Measurements from ENCODE around the gene CTDSP2.
"Not testable (repeated sequence)": the region's sequence is repeated elsewhere in the genome, so short reads cannot be mapped to it uniquely, and the experiment has no call there.

CTDSP2 gene

DNA sequence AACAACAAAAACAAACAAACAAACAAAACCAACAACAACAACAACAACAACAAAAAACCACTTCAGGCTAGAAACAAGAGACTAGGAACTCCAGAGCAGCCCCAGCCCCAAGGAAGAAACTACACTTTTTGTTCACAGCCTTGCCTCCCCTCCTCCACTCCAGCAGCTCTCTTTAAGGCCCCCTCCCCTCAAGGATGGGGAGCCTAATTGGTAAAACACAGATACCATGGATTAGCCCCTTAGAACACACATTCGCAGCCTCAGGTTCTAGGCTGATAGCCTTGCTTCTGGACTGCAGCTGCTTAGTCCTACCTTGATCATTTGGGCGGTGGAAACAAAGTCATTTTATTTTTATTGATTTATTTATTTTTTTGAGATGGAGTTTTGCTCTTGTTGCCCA is 16.1 kb downstream of the CTDSP2 start:
- H3K36me3 ChIP-seq (ENCODE audit: insufficient read depth, low read length): peaks cover 47% of the 10 kb centered on the region
- H3K4me1 ChIP-seq (ENCODE audit: insufficient read depth, low read length): peaks cover 35% of the 10 kb centered on the region
- no peaks in the 10 kb centered on the region for H3K9me3 ChIP-seq (ENCODE audit: low read length)

DNA sequence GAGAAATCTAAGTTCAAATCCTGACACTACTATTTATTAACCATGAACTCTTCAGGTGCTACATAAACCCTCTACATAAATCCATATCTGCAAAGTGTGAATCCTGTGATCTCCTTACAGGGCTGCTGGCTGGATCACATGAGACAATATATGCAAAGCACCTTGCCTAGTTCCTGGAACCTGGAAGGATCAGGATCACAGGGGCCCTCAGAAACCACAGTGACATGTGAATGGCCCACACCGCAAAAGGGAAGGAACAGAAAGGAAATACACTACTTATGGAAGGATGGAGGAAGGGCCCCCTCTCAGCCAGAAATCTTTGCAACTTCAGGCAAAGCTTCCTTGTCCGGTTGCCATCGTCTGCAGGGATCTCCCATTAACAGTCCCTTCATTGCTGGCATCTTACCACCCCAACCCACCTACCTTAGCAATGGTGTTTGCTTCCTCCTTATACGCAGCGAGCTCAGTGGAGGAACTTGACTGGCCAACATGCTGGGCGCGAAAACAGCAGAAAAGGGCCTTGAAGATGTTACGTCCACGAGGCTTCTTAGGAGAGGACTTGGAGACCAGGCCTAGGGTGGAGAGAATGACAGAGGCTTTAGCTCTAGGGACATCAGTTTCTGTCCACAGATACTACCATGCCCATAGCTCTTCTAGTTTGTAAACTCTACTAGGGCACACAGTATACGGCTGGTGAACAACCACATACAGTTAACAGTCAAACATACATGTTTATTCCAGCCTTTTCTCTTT is 17.3 kb downstream of the CTDSP2 start:
- Histone ChIP-seq H2AFZ (ENCODE audit: low read depth, low read length) (no peak overlapping the region), H3K9me3 (ENCODE audit: low read length) (no peaks in the 10 kb centered on the region), H3K27me3 (ENCODE audit: insufficient read depth, low read length) (no peaks in the 10 kb centered on the region), H3K36me3 (ENCODE audit: insufficient read depth, low read length) (peaks cover 58% of the 10 kb centered on the region), H3K4me3 (ENCODE audit: low read length) (no peak overlapping the region), H3K4me1 (ENCODE audit: insufficient read depth, low read length) (peaks cover 28% of the 10 kb centered on the region)

More for the DNA sequence above, 16.1 kb downstream of the CTDSP2 start:
- Histone ChIP-seq H3K4me3 (ENCODE audit: low read length) (no peak overlapping the region), H3K27me3 (ENCODE audit: insufficient read depth, low read length) (no peaks in the 10 kb centered on the region), H2AFZ (ENCODE audit: low read depth, low read length) (no peak overlapping the region)

DNA sequence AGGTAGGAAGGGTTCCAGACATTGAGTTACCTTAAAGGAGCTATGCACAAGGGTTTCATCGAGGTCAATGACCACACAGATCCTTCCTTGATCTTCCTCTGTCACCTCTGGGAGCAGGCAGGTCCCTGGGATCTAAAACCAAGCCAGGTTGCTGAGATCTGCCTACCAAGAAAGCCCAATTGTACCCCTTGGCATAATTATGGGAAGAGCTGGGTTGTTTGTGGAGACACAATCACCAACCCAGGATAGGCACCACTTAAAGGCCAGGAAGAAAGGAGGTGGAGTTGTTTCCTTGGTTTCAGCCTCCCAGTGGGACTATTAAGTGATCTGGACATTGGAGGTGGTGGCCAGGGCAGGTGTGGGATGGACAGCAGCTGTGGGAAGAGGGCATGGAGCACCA is 19.6 kb downstream of the CTDSP2 start:
- Histone ChIP-seq H3K9me3 (ENCODE audit: low read length) (no peaks in the 10 kb centered on the region), H3K4me1 (ENCODE audit: insufficient read depth, low read length) (peaks cover 5% of the 10 kb centered on the region), H3K36me3 (ENCODE audit: insufficient read depth, low read length) (peaks cover 78% of the 10 kb centered on the region), H3K27me3 (ENCODE audit: insufficient read depth, low read length) (no peaks in the 10 kb centered on the region), H3K4me3 (ENCODE audit: low read length) (no peak overlapping the region), H2AFZ (ENCODE audit: low read depth, low read length) (no peak overlapping the region)

DNA sequence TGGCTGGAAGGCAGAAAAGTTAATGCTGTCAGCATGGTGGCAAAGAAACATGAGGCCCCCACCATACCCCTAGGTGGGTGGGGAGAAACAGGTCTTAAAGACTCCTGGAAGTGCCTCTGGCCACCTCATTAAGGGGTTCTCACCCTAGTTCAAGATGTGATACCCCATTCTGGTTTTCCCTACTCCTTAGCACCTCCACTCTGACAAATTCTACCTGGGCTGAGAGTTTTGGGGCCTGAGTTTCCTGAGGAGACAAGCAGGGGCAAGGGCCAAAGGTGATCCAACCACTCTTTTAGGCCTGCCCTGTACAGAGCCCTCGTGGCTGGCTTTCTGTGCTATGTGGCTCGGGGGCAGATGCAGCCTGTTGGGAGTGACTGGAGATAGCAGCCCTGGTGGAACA is 20.1 kb downstream of the CTDSP2 start:
- Histone ChIP-seq H2AFZ (ENCODE audit: low read depth, low read length) (no peak overlapping the region), H3K4me3 (ENCODE audit: low read length) (no peak overlapping the region), H3K27me3 (ENCODE audit: insufficient read depth, low read length) (no peaks in the 10 kb centered on the region), H3K4me1 (ENCODE audit: insufficient read depth, low read length) (no peaks in the 10 kb centered on the region), H3K36me3 (ENCODE audit: insufficient read depth, low read length) (peaks cover 84% of the 10 kb centered on the region), H3K9me3 (ENCODE audit: low read length) (no peaks in the 10 kb centered on the region)

DNA sequence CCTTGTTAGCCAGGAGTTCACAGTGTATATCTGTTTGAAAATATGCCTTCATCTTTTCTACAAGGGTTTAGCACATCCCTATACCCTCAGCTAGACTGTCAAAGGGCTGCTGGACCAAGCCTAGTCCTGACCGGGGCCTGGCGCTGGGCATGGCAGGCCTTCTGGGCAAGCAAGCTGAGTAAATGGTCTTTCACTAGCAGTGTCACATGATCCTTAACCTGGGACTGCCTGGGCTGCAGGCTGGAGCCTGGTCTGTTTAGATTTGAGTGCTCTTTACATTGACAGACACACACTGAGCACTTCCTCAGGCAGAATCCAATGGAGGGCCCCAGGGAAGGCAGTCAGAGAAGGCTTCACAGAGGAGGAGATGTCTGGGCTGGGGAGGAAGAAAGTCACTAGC is 21.1 kb downstream of the CTDSP2 start:
- H3K36me3 ChIP-seq (ENCODE audit: insufficient read depth, low read length): peaks cover 91% of the 10 kb centered on the region
- H3K9me3 ChIP-seq (ENCODE audit: low read length): no peaks in the 10 kb centered on the region
- H3K4me1 ChIP-seq (ENCODE audit: insufficient read depth, low read length): no peaks in the 10 kb centered on the region
- no peak overlapping the region for H2AFZ ChIP-seq (ENCODE audit: low read depth, low read length)
- no peaks in the 10 kb centered on the region for H3K27me3 ChIP-seq (ENCODE audit: insufficient read depth, low read length)
- H3K4me3 ChIP-seq (ENCODE audit: low read length): no peak overlapping the region

DNA sequence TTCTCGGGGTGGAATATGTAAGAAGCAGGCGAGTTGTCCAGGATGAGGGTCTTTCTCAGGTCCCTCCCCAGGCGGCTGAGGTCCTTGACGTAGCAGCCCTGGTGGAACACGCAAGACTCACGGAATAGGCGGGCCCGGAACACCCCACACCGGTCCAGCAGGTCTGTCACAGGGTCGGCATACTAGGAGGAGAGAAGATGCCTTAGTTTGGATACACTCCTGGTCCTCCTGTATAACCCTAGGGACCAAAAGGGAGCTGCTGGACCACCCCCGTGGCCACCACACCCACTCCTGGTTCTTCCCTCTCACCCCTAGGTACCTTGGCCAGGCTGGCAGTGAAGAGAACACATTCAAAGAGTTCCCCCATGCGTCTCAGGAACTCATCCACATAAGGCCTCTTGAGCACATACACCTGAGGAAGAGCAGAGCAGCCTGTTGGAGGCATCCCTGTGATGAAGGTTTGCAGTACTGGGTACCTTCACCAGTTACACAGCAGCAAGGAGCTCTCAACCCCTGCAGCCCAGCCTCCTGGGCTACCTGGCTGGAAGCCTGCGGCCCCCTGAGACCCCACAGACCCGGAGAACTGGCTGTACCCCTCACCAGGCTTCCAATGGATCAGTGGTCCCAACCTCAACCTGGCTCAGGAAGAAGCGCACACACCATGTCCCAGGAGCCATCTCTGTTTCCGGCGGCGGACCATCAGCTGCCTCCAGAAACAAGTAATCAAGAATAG is 22.5 kb downstream of the CTDSP2 start:
- Histone ChIP-seq H3K9me3 (ENCODE audit: low read length) (no peaks in the 10 kb centered on the region), H3K4me3 (ENCODE audit: low read length) (no peak overlapping the region), H3K4me1 (ENCODE audit: insufficient read depth, low read length) (no peaks in the 10 kb centered on the region), H3K36me3 (ENCODE audit: insufficient read depth, low read length) (peaks cover 91% of the 10 kb centered on the region), H3K27me3 (ENCODE audit: insufficient read depth, low read length) (no peaks in the 10 kb centered on the region), H2AFZ (ENCODE audit: low read depth, low read length) (no peak overlapping the region)

DNA sequence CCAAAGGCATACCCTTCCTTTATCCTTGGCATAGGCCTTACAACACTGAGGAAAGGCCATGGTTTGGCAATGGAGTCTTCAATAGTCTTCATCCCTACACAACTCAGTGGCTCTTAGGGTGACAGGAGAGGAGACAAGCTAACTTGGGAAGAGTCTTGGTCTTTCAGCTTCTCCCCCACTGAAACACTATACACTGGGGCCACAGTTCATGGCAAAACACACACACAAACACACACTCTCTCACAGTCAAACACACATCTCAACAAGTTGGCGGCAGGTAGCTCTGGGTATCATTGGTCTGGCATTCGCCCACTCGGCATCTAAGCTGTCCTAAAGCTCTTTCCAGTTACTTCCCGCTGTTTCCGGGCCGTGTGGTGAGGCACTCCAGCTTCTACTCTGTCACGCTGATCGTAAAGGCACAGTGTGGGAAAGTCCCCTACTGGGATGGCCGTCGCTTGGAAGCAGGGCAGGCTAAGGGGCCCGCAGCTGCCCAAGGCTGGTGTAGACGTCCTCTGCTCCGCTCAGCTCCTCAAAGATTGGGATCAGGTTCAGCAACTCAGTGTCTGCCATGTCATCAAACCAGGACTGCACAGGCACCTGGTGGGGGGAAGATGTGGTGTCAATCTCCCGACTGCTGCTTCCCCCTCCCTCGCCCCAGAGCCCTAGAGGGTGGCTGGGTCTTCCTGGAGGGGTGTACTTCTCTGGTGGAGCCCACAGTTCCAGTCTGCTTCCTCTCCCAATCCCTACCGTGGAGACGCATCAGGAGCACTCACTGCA is 23.2 kb downstream of the CTDSP2 start:
- Histone ChIP-seq H3K27me3 (ENCODE audit: insufficient read depth, low read length) (no peaks in the 10 kb centered on the region), H3K4me1 (ENCODE audit: insufficient read depth, low read length) (no peaks in the 10 kb centered on the region), H3K36me3 (ENCODE audit: insufficient read depth, low read length) (peaks cover 83% of the 10 kb centered on the region), H3K4me3 (ENCODE audit: low read length) (no peak overlapping the region), H3K9me3 (ENCODE audit: low read length) (no peaks in the 10 kb centered on the region), H2AFZ (ENCODE audit: low read depth, low read length) (no peak overlapping the region)

DNA sequence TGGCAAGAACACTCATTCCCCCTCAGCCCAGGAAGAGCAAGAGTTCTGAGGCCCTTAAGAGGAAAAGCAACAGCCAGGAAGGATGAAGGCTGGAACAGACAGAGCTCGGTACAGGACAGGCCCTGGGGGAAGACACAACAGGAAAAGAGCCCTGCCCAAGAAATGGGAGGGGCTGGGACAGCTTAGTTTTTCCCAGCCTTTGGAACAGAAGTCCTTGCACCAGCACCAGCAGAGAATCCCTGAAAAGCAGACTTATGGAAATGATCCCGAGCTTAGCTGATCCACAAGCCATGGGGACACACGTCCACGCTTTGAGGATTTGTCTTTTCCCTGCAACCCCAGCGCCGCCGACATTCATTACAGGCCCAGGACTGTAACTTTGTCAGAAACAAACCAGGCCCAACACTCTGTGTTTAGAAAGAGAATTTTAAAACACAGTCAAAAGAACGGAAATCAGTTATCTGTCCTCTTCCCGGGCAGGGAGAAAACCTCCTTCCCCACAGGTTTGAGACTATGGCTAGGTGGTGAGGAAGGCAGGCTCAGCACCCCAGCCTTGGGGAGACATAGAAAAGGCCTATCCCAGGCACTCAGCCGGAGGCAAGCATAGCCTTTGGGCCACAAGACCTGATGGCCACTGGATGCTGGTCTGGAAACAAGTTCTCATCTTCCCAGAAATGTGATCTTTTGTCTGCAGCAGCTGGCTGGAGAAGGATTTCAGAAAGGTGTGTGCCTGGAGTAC is 24.0 kb downstream of the CTDSP2 start:
- Histone ChIP-seq H3K4me3 (ENCODE audit: low read length) (no peak overlapping the region), H3K9me3 (ENCODE audit: low read length) (no peaks in the 10 kb centered on the region), H3K36me3 (ENCODE audit: insufficient read depth, low read length) (peaks cover 80% of the 10 kb centered on the region), H2AFZ (ENCODE audit: low read depth, low read length) (no peak overlapping the region), H3K27me3 (ENCODE audit: insufficient read depth, low read length) (no peaks in the 10 kb centered on the region), H3K4me1 (ENCODE audit: insufficient read depth, low read length) (no peaks in the 10 kb centered on the region)

DNA sequence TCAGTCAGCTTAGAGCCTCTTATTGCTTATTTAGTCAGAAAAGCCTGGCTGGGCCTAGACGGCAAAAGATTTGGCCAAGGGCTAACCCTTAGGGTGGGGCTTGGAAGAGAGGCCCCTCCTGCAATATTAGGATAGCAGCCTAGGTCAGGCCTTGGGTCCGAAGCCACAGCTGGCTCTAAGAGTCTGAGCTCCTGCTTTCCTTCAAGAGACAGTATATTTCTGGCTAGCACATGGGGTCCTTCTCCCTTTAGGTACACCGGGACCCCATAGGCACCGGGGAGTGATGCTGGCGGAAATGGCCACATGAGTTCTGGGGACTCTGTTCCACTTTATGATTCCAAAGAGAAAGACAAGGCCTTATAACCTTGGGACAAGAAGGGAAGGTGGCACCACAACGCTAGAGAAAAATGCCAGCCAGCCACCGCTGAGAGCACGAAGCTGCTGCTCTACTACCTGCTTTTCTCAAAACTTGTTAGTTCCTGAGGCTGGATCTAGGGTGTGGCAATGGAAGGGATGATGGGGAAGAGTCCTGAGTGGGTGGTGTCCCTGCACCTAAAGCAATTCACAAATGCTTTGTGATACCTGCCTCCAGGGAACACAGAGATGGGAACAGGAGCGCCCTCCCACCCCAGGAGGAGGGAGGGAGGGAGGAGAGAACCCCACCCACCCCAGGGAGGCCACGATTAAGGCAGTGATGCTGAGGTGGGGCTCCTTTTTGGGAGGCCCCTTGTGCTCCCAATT is 24.9 kb downstream of the CTDSP2 start:
- no peak overlapping the region for H2AFZ ChIP-seq (ENCODE audit: low read depth, low read length)
- no peaks in the 10 kb centered on the region for H3K9me3 ChIP-seq (ENCODE audit: low read length)
- no peaks in the 10 kb centered on the region for H3K27me3 ChIP-seq (ENCODE audit: insufficient read depth, low read length)
- no peak overlapping the region for H3K4me3 ChIP-seq (ENCODE audit: low read length)
- peaks cover 71% of the 10 kb centered on the region for H3K36me3 ChIP-seq (ENCODE audit: insufficient read depth, low read length)
- no peaks in the 10 kb centered on the region for H3K4me1 ChIP-seq (ENCODE audit: insufficient read depth, low read length)

DNA sequence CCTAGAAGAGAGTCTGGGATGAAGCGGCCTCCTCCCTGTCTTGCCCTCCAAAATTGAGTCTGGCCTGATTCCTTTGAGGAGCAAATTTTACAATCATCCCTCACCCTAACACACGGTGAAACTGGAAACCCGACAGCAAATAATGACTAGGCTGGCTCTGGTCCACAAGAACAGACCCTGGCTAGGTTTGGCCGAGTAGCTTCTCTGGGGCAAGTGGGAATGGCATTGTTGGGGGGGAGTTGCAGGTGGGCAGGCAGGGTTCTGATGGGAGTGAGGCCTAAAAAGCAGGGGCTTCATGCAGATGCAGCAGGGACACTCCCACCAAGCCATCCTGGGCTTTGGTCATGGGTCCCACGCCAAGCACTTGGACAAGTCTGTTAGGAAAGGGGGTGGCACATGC is 25.5 kb downstream of the CTDSP2 start:
- not testable (repeated sequence) for H3K9me3 ChIP-seq (ENCODE audit: low read length); H3K27me3 ChIP-seq (ENCODE audit: insufficient read depth, low read length); H3K4me1 ChIP-seq (ENCODE audit: insufficient read depth, low read length); H2AFZ ChIP-seq (ENCODE audit: low read depth, low read length); H3K4me3 ChIP-seq (ENCODE audit: low read length)
- H3K36me3 ChIP-seq (ENCODE audit: insufficient read depth, low read length): peaks cover 65% of the 10 kb centered on the region

DNA sequence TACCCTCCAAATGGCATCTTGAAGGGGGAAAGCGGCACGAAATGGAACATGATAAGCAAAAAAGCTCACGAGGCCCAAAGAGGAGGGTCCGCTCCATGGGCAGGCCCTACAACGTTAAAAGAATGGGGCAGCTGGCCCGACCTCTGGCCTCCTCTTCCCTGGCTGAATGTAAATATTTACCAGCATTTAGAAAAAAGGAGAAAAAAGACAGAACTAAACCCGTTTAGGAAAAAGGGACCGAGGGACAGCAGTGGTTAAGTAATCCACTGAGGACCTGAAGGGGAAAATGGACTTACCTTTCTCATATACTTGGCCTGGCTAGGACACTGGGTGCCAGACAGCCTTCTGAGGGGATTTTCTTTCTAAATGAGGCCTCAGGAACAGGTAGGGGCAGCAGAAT is 26.4 kb downstream of the CTDSP2 start:
- not testable (repeated sequence) for H3K4me1 ChIP-seq (ENCODE audit: insufficient read depth, low read length); H2AFZ ChIP-seq (ENCODE audit: low read depth, low read length); H3K9me3 ChIP-seq (ENCODE audit: low read length); H3K27me3 ChIP-seq (ENCODE audit: insufficient read depth, low read length); H3K4me3 ChIP-seq (ENCODE audit: low read length)
- H3K36me3 ChIP-seq (ENCODE audit: insufficient read depth, low read length): peaks cover 56% of the 10 kb centered on the region

DNA sequence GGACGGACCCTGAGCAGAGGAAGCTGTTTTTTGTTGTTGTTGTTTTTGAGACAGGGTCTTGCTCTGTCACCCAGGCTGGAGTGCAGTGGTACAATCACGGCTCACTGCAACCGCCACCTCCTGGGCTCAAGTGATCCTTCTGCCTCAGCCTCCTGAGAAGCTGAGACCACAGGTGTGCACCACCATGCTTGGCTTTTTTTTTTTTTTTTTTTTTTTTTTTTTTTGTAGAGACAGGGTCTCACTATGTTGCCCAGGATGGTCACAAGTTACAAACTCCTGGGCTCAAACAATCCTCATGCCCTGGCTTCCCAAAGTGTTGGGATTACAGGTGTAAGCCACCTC is 28.6 kb downstream of the CTDSP2 start:
- not testable (repeated sequence) for H3K4me3 ChIP-seq (ENCODE audit: low read length)
- H3K36me3 ChIP-seq (ENCODE audit: insufficient read depth, low read length): peaks cover 38% of the 10 kb centered on the region

More for the DNA sequence above, 28.6 kb downstream of the CTDSP2 start:
- not testable (repeated sequence) for H2AFZ ChIP-seq (ENCODE audit: low read depth, low read length); H3K9me3 ChIP-seq (ENCODE audit: low read length); H3K27me3 ChIP-seq (ENCODE audit: insufficient read depth, low read length); H3K4me1 ChIP-seq (ENCODE audit: insufficient read depth, low read length)
